HCT116 (cell line): Measurements from ENCODE around the gene FNBP1L. TPM values are rescaled to one million over a fixed set of nuclear protein-coding genes. Genes with fewer than 3 reads are reported as not detected.

Experiments
- ATAC-seq: fragments of 200-7000 bp; cut with Tn5 transposase; 2 replicates; pipeline ENCODE4 v1.9.1; 2020; ENCODE audit warnings: mild to moderate bottlenecking, moderate library complexity
- BruUV-seq: library from RNA; stranded (reverse); fragments of 400-500 nt; replicated peaks from 2 replicates; lab custom pipeline; 2021; lab: Mats Ljungman, UMichigan
- CTCF ChIA-PET: fragments of 300-600 bp; sonication (Branson Sonifier 250); formaldehyde crosslinking; loops from one replicate; lab custom pipeline; 2021; ENCODE audit warnings: antibody characterized with exemption; lab: Charles Lee
- POLR2A ChIA-PET: fragments of 300-600, 350-600 bp; sonication (Branson Sonifier 250); formaldehyde crosslinking; loops from one replicate; lab custom pipeline; 2021; ENCODE audit warnings: antibody characterized with exemption; lab: Charles Lee
- RAD21 ChIA-PET, 2 experiments: fragments of 300-600 bp; sonication (Branson Sonifier 250); formaldehyde crosslinking; loops; one replicate each; lab custom pipeline; 2023; ENCODE audit warnings: low total read pairs in 2 of 2; ENCODE audit not compliant: uncharacterized antibody in 2 of 2, unreplicated experiment in 2 of 2, low non-redundant PET in 1 of 2; lab: Charles Lee
- DNase-seq: peaks from one replicate; pipeline ENCODE4 v3.0.0-alpha.2; 2010; ENCODE audit warnings: low read depth, low spot score
- H2AFZ ChIP-seq: fragments of 200-600 bp; shearing (Covaris generic), sonication (generic); 2 replicates; pipeline ENCODE4 v1.6.1; 2017; ENCODE audit warnings: low read depth, mixed run types, mixed read lengths, antibody characterized with exemption, low read length; ENCODE audit not compliant: poor library complexity, severe bottlenecking
- H3K27ac ChIP-seq: 2 replicates; pipeline ENCODE4 v1.5.1; 2012; ENCODE audit warnings: low read depth, low read length
- H3K27me3 ChIP-seq: fragments of 200-600 bp; sonication (generic); 2 replicates; pipeline ENCODE4 v1.6.1; 2016; ENCODE audit warnings: mixed run types, low read length, mixed read lengths; ENCODE audit not compliant: insufficient read depth
- H3K36me3 ChIP-seq, 2 experiments: fragments of 200-500 bp in 1 of 2; fragments of 200-600 bp in 1 of 2; sonication (Bioruptor generic) in 1 of 2; sonication (generic) in 1 of 2; 2 replicates each; pipeline versions ENCODE4 v1.5.1 to v1.6.1; 2014 to 2016; ENCODE audit warnings: low read length in 2 of 2, inconsistent platforms in 1 of 2, mixed read lengths in 1 of 2, mixed run types in 1 of 2; ENCODE audit not compliant: insufficient read depth in 2 of 2, control insufficient read depth in 1 of 2
- H3K4me1 ChIP-seq, 2 experiments: fragments of 200-600 bp in 1 of 2; sonication (generic) in 1 of 2; 2 replicates each; pipeline versions ENCODE4 v1.5.1 to v1.6.1; 2012 to 2017; ENCODE audit warnings: low read length in 2 of 2, inconsistent platforms in 1 of 2, mild to moderate bottlenecking in 1 of 2, mixed read lengths in 1 of 2, mixed run types in 1 of 2, moderate library complexity in 1 of 2; ENCODE audit not compliant: insufficient read depth in 2 of 2, control insufficient read depth in 1 of 2
- H3K4me2 ChIP-seq: fragments of 200-600 bp; sonication (generic); 2 replicates; pipeline ENCODE4 v1.6.1; 2017; ENCODE audit warnings: mixed run types, low read length, mixed read lengths
- H3K4me3 ChIP-seq, 2 experiments: fragments of 200-600 bp in 1 of 2; sonication (generic) in 1 of 2; replicated peaks in 1 of 2; 2 replicates each; pipeline ENCODE4 v1.5.1; 2011 to 2016; ENCODE audit warnings: low read length in 2 of 2, control low read depth in 1 of 2, low read depth in 1 of 2, mild to moderate bottlenecking in 1 of 2, mixed read lengths in 1 of 2, mixed run types in 1 of 2
- H3K79me2 ChIP-seq: fragments of 200-600 bp; sonication (generic); 2 replicates; pipeline ENCODE4 v1.6.1; 2017; ENCODE audit warnings: mild to moderate bottlenecking, mixed run types, low read length, moderate library complexity, mixed read lengths; ENCODE audit not compliant: insufficient read depth
- H3K9ac ChIP-seq: fragments of 200-600 bp; sonication (generic); 2 replicates; pipeline ENCODE4 v1.6.1; 2016; ENCODE audit warnings: low read length, mixed read lengths
- H3K9me2 ChIP-seq: fragments of 200-600 bp; sonication (generic), shearing (Covaris generic); 2 replicates; pipeline ENCODE4 v1.6.1; 2017; ENCODE audit warnings: mixed run types, mild to moderate bottlenecking, moderate library complexity; ENCODE audit not compliant: insufficient read depth
- H3K9me3 ChIP-seq, 2 experiments: fragments of 200-500 bp in 1 of 2; fragments of 200-600 bp in 1 of 2; sonication (Bioruptor generic) in 1 of 2; sonication (generic) in 1 of 2; 2 replicates each; pipeline ENCODE4 v1.6.1; 2014 to 2017; ENCODE audit warnings: low read length in 2 of 2, mixed read lengths in 2 of 2, inconsistent platforms in 1 of 2, low read depth in 1 of 2, mild to moderate bottlenecking in 1 of 2, mixed run types in 1 of 2, moderate library complexity in 1 of 2; ENCODE audit not compliant: control insufficient read depth in 1 of 2, insufficient read depth in 1 of 2
- H4K20me1 ChIP-seq: fragments of 200-600 bp; sonication (generic), shearing (Covaris generic); 2 replicates; pipeline ENCODE4 v1.6.1; 2017; ENCODE audit warnings: mixed run types, mild to moderate bottlenecking, moderate library complexity; ENCODE audit not compliant: insufficient read depth
- ATF3 ChIP-seq: IDR thresholded peaks from 2 replicates; pipeline ENCODE4 v1.6.1; 2012
- CEBPB ChIP-seq: IDR thresholded peaks from 2 replicates; pipeline ENCODE4 v1.6.1; 2012; ENCODE audit warnings: low read depth
- EZH2 ChIP-seq: fragments of 200-600 bp; sonication (generic); IDR thresholded peaks from 2 replicates; pipeline ENCODE4 v1.6.1; 2017; ENCODE audit warnings: antibody characterized with exemption, mixed run types
- JUND ChIP-seq: IDR thresholded peaks from 2 replicates; pipeline ENCODE4 v1.6.1; 2012
- REST ChIP-seq: IDR thresholded peaks from 2 replicates; pipeline ENCODE4 v1.6.1; 2012; ENCODE audit warnings: low read depth
- SRF ChIP-seq: IDR thresholded peaks from 2 replicates; pipeline ENCODE4 v1.6.1; 2012; ENCODE audit warnings: low read depth
- intact Hi-C: fragments of 100-400 bp; cut with micrococcal nuclease; formaldehyde crosslinking; loops from 2 replicates; pipeline ENCODE4 v1.10.0; 2022
- total RNA-seq: library from RNA; stranded (reverse); gene quantifications from one replicate; pipeline ENCODE4 v1.2.1, GENCODE V29; 2021; ENCODE audit not compliant: unreplicated experiment

The FNBP1L gene
- total RNA-seq, 1 experiment from 2014 or later: 26.1 TPM

- Histone ChIP-seq H3K9ac (no peak overlapping the region), H3K79me2 (no peaks in the 10 kb centered on the region), H3K36me3 (no peaks in the 10 kb centered on the region), H3K4me2 (no peak overlapping the region; the same call in 1 of the 2 replicates), H3K27me3 (no peaks in the 10 kb centered on the region)
- RAD21 ChIA-PET: no interaction called here
- intact Hi-C loops: loop anchor here (10.0 kb wide), 1 partner anchor 373 kb away; no protein-coding TSS in a partner anchor
- TF ChIP-seq JUND: no peak
- no peak for TF ChIP-seq EZH2
- TF ChIP-seq ATF3: no peak
- no peak for TF ChIP-seq SRF
- no peak for TF ChIP-seq CEBPB
- TF ChIP-seq REST: no peak
- TF ChIP-seq, all 23 proteins: peak for 0
- peak overlapping the region; percentile 90 for H2AFZ ChIP-seq
- H3K4me1 ChIP-seq: peaks cover 23 to 39% of the 10 kb centered on the region in 2 experiments
- H4K20me1 ChIP-seq: no peaks in the 10 kb centered on the region
- no peak overlapping the region for H3K27ac ChIP-seq
- no peaks in the 10 kb centered on the region for H3K9me3 ChIP-seq
- no peak overlapping the region for H3K4me3 ChIP-seq
- ATAC-seq (no peak), DNase-seq (no peak)
- no TSS peak for BruUV-seq
- H3K9me2 ChIP-seq: no peaks in the 10 kb centered on the region
- CTCF ChIA-PET: interaction anchor here (1.3 to 1.4 kb wide), 2 partner anchors 372 to 403 kb away, joined by 4 to 5 read pairs; no protein-coding TSS in a partner anchor
- POLR2A ChIA-PET: no interaction called here
Measured at GRCh38 chr1:93441589-93441988, 6.3 kb upstream of the FNBP1L start.
